Mucosa of descending colon (tissue), 3 donors: Measurements from ENCODE around the gene EID3. TPM values are rescaled to one million over a fixed set of nuclear protein-coding genes. Genes with fewer than 3 reads are reported as not detected.

Experiments used
- ATAC-seq: fragments of 200-7000 bp; cut with Tn5 transposase; one replicate; pipeline ENCODE4 v1.9.1; 2020; ENCODE audit warnings: mild to moderate bottlenecking, moderate library complexity
- DNase-seq, 3 donors: peaks; one replicate each; pipeline ENCODE4 v3.0.0-alpha.2; 2020
- H3K36me3 ChIP-seq: fragments of 200-600 bp; one replicate; pipeline ENCODE4 v1.8.0; 2021; ENCODE audit warnings: low read depth, mild to moderate bottlenecking
- H3K4me1 ChIP-seq: fragments of 200-600 bp; one replicate; pipeline ENCODE4 v1.8.0; 2021; ENCODE audit warnings: low read depth, mild to moderate bottlenecking
- H3K4me3 ChIP-seq: fragments of 200-600 bp; one replicate; pipeline ENCODE4 v1.8.0; 2021; ENCODE audit warnings: mild to moderate bottlenecking
- H3K9me3 ChIP-seq: fragments of 200-600 bp; one replicate; pipeline ENCODE4 v1.8.0; 2021; ENCODE audit warnings: mild to moderate bottlenecking
- intact Hi-C, 2 donors: fragments of 100-400 bp; cut with DNase I in 1 of 2; cut with micrococcal nuclease in 1 of 2; formaldehyde crosslinking; loops; one replicate each; pipeline versions ENCODE4 v1.11.0 to v1.11.1; 2022; cut with DNase I, micrococcal nuclease
- total RNA-seq, 3 donors: library from RNA; stranded (reverse); fragmentation: NEBNext Ultra II Directional in 2 of 3; extraction: Animal tissue kit (Norgen Biotek cat#: 25700) in 2 of 3; gene quantifications; one replicate each; pipeline versions ENCODE4 v1.2.1 to v1.2.4, GENCODE V29; 2021 to 2023
- TF ChIP-seq, protein P1 (sequence below): fragments of 200-600 bp; IDR thresholded peaks from one replicate; pipeline ENCODE4 v1.8.0; 2022; ENCODE audit warnings: antibody characterized with exemption, mild to moderate bottlenecking
- donor health status: DM: no; HTN: no; CAD: no; lungs with moderate emphysema.
- donor health status: DM: no; HTN: no; CAD: no.
- donor health status: DM: no; HTN: yes; CAD: no.

Gene EID3
- total RNA-seq, 3 donors from 2014 or later, result 2.4 to 6.4 (median 3.9) TPM

DNA sequence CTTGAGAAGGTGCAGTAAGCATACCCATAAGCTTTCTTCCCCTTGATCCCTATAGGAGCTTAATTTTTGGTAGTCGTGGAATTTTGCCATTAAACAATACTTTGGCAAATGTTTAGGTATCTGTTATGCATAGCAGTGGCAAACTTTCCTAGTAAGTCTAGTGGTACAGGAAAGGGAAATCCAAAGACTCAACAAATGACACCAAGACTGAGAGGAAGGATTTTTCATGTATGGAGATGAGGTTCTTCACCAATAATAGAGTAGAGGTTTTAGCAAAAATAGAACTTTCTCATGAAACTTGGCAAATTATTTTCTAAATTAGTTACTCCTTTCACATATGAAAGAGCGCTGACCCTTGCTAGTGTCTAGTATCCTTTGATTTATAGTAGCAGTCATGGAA is 2.8 kb downstream of the EID3 start:
- H3K4me3 ChIP-seq, result no peak overlapping the region
- no peaks in the 10 kb centered on the region for H3K36me3 ChIP-seq
- ATAC-seq, result no peak
- TF ChIP-seq, protein P1, sequence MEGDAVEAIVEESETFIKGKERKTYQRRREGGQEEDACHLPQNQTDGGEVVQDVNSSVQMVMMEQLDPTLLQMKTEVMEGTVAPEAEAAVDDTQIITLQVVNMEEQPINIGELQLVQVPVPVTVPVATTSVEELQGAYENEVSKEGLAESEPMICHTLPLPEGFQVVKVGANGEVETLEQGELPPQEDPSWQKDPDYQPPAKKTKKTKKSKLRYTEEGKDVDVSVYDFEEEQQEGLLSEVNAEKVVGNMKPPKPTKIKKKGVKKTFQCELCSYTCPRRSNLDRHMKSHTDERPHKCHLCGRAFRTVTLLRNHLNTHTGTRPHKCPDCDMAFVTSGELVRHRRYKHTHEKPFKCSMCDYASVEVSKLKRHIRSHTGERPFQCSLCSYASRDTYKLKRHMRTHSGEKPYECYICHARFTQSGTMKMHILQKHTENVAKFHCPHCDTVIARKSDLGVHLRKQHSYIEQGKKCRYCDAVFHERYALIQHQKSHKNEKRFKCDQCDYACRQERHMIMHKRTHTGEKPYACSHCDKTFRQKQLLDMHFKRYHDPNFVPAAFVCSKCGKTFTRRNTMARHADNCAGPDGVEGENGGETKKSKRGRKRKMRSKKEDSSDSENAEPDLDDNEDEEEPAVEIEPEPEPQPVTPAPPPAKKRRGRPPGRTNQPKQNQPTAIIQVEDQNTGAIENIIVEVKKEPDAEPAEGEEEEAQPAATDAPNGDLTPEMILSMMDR, result no peak
- peaks cover 10% of the 10 kb centered on the region for H3K4me1 ChIP-seq
- H3K9me3 ChIP-seq, result no peaks in the 10 kb centered on the region
- intact Hi-C loops, result no loop called here
- no peak for DNase-seq

DNA sequence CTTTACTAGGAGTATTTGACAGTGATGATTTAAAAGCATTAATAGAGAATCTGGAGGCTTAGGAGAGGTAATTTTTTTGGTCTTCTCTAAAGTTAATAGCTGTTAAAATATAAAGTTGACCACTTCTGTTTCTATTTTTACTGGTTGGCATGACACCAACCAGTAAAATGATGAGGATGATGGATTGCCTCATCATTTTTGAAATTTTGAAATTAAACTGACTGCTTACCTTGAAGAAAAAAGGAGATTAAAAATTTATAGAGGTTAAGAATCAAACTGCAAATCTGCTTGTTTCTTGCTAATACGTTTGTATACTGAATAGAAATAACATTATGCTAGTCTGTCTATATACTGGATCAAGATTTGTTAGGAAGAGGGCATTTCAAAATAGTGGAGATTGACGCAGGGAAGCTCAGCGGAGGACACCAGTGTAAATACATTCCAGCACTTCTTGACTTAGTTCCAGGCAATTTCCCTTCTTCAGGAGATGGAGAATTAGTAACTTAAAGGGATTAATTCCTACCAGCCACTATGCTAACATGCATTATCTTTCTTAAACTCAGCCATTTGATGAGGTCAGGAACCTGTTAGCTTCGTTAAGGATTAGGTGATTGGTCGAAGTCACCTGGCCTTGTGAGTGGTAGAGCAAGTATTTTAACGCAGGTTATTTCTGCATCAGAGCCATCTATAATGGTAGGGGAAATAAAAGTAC is 3.6 kb downstream of the EID3 start:
- H3K4me1 ChIP-seq, result peaks cover 10% of the 10 kb centered on the region

DNA sequence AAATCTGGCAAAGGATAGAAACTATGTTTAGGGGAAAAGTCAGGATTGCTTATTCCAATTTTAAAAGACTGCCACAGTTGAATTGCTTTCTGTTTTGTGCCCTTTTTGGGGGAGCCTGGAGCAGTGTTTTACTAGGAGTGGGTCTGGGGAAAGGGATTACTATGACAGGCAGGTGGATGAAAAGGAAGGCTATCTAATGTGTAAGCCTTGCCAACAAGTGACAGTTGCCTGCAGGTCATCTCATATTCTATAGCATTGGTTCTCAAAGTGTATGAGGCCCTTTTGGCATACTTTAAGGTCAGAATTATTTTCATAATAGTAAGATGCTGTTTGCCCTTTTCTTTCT is 4.1 kb downstream of the EID3 start:
- TF ChIP-seq, protein P1, result no peak
- intact Hi-C loops, result no loop called here
- no peak for ATAC-seq

More for the DNA sequence above, 3.6 kb downstream of the EID3 start:
- DNase-seq, result no peak
- no peaks in the 10 kb centered on the region for H3K36me3 ChIP-seq
- no peaks in the 10 kb centered on the region for H3K9me3 ChIP-seq
- no peak overlapping the region for H3K4me3 ChIP-seq
- ATAC-seq, result no peak
- intact Hi-C loops, result no loop called here
- TF ChIP-seq, protein P1, result no peak

DNA sequence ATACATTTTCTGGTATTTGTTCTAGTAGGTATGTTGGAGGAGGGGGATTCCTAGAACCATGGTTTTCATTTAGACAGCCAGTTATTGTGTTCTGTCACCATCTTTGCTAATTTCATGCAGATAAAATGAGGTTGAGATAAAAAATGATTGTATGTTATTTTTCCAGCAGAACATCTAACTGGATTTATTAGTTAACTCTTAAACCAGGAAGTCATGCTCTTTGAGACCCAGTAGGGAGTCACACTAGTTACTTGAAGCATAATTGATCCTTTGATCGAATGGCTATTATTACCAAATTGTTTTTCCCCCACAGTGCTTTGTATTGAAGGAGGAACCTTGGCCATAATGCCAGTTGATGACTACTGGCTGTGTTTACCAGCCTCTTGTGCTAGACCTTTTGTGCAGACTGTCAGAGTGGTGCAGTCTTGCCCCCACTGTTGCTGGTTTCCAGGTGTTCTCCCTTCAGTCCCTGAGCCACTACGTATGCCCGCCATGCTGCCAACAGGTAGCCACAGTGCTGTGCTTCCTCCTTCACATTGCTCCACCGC is 6.0 kb downstream of the EID3 start:
- Histone ChIP-seq H3K4me1 (peaks cover 5% of the 10 kb centered on the region), H3K36me3 (peaks cover 4% of the 10 kb centered on the region), H3K4me3 (no peak overlapping the region), H3K9me3 (no peaks in the 10 kb centered on the region)
- DNase-seq (no peak), ATAC-seq (no peak)
- TF ChIP-seq, protein P1, result no peak
- intact Hi-C loops, result no loop called here

More for the DNA sequence above, 4.1 kb downstream of the EID3 start:
- no peak overlapping the region for H3K4me3 ChIP-seq
- H3K36me3 ChIP-seq, result no peaks in the 10 kb centered on the region
- DNase-seq, result no peak
- H3K9me3 ChIP-seq, result no peaks in the 10 kb centered on the region
- H3K4me1 ChIP-seq, result peaks cover 10% of the 10 kb centered on the region

DNA sequence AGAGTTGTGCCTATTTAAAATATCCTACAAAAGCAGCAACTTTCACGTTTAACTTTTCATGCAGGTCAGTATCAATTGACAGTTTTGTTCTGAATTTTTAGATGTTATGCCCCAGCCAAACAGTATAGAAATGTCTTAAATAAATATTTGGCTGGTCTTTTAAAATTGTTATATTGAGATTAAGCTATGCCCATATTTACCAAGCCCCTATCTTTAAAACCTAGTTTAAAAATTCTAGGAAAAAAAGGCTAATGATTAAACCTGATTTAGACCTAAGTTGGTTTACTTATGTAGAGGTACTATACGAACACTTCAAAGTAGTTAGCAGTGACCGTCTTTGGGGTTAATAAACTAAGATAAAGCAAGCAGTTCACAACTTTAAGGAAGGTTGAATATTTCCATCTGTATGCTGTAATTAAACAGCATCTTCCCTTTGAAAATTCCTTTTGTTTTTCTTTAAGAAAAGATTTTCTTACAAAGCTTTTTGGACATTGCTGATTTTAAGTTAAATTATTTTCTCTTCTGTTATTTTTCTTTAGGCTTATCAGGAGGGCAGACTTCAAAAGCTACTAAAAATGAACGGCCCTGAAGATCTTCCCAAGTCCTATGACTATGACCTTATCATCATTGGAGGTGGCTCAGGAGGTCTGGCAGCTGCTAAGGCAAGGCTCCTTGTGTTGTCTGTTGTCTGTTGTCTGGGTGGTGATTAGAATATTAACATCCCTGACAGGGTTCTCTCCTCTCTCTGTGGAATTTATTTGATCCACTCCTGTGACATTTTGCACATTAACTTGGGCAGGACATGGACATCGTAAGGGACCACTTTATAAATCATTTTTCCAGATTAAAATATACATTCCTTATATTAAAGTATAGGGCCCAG is 7.5 kb downstream of the EID3 start:
- H3K4me1 ChIP-seq, result no peaks in the 10 kb centered on the region
- DNase-seq (no peak), ATAC-seq (no peak)
- no peak overlapping the region for H3K4me3 ChIP-seq
- intact Hi-C loops, result no loop called here
- H3K36me3 ChIP-seq, result peaks cover 4% of the 10 kb centered on the region
- no peaks in the 10 kb centered on the region for H3K9me3 ChIP-seq
- TF ChIP-seq, protein P1, result no peak
